LNCAP (cell line): ENCODE measurements around the gene AEBP1.

Source experiments
- CTCF ChIP-seq: fragments of 450-650 bp; IDR thresholded peaks from 2 replicates; pipeline ENCODE4 v1.5.1; 2017; ENCODE audit warnings: mild to moderate bottlenecking

The AEBP1 gene

GRCh38 chr7:44078521-44078920 is 25.6 kb upstream of the AEBP1 start:
- no peak for TF ChIP-seq CTCF

- TF ChIP-seq CTCF, result no peak
Measured at GRCh38 chr7:44079331-44080021, 24.7 kb upstream of the AEBP1 start.

GRCh38 chr7:44080118-44080517 is 24.0 kb upstream of the AEBP1 start:
- no peak for TF ChIP-seq CTCF

GRCh38 chr7:44080686-44081265 is 23.4 kb upstream of the AEBP1 start:
- TF ChIP-seq CTCF, result no peak

GRCh38 chr7:44081266-44081748 is 22.8 kb upstream of the AEBP1 start:
- no peak for TF ChIP-seq CTCF

GRCh38 chr7:44082541-44083207 is 21.5 kb upstream of the AEBP1 start:
- no peak for TF ChIP-seq CTCF

- no peak for TF ChIP-seq CTCF
Measured at GRCh38 chr7:44083796-44084195, 20.3 kb upstream of the AEBP1 start.
